ENCODE measurements around the gene MCTP1. TPM values are rescaled to one million over a fixed set of nuclear protein-coding genes. Genes with fewer than 3 reads are reported as not detected.

The MCTP1 gene
- polyA plus RNA-seq, 3 donors = 34.4 to 72.9 (median 55.5) TPM

DNA sequence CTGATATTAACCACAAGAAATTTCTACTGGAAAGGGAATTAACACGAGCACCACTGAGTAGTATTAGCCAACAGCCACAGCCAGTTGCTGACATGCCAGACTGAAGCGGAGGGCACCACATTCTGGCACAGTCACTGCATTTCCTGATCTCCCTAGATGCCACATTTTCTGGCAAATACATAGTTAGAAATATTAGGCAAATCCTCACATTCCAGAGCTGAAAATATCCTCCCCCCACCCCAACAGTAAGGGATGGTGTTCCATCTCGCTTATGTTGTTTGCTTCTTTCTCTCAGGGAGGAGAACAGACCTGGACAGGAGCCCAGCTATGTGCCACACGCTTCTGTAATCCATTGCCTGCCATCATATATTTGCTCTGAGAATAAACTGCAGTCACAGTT, 32.8 kb upstream of the MCTP1 start:
- Histone ChIP-seq H4K20me1 (ENCODE audit: insufficient read depth, low read length) (no peaks in the 10 kb centered on the region), H3K79me2 (ENCODE audit: insufficient read depth, low read length) (no peaks in the 10 kb centered on the region), H3K27ac (ENCODE audit: low read depth in 1 of 2, low read length in 2 of 2) (no peak overlapping the region), H2AFZ (ENCODE audit: insufficient read depth, low read depth, low read length, poor library complexity, severe bottlenecking) (no peak overlapping the region), H3K4me2 (replicated peaks; ENCODE audit: extremely low read depth, low read length, poor library complexity, severe bottlenecking) (no peak overlapping the region), H3K9me3 (replicated peaks in 1 of 2; ENCODE audit: control insufficient read depth in 1 of 2, insufficient read depth in 1 of 2, low read length in 2 of 2) (peaks cover 0 to 7% of the 10 kb centered on the region in 2 donors), H3K4me1 (ENCODE audit: control insufficient read depth in 1 of 2, insufficient read depth in 2 of 2, low read length in 2 of 2) (no peaks in the 10 kb centered on the region), H3K36me3 (replicated peaks in 1 of 2; ENCODE audit: control insufficient read depth in 1 of 2, insufficient read depth in 2 of 2, low read length in 2 of 2) (no peaks in the 10 kb centered on the region), H3K4me3 (replicated peaks in 1 of 3; ENCODE audit: low read depth in 2 of 3, low read length in 3 of 3) (no peak overlapping the region), H3K27me3 (ENCODE audit: control insufficient read depth in 2 of 2, insufficient read depth in 2 of 2, low read length in 2 of 2) (no peaks in the 10 kb centered on the region), H3K9ac (ENCODE audit: insufficient read depth, low read length, poor library complexity, severe bottlenecking) (no peak overlapping the region)
- peaks cover 2% of the 10 kb centered on the region for H3K4me1 Mint-ChIP-seq
- intact Hi-C loops (cut with micrococcal nuclease) = no loop called here
- peaks cover 0 to 7% (median 0%) of the 10 kb centered on the region in 3 donors for H3K27me3 Mint-ChIP-seq (ENCODE audit: low read depth in 3 of 3)
- WGBS (ENCODE audit: insufficient coverage) = 92% methylated on average over 2 of the region's 4 CpGs
- no peaks in the 10 kb centered on the region for H3K36me3 Mint-ChIP-seq
- peaks cover 5 to 13% (median 9%) of the 10 kb centered on the region in 7 donors for H3K9me3 Mint-ChIP-seq
- no peak overlapping the region for H3K27ac Mint-ChIP-seq
- H3K4me3 Mint-ChIP-seq = no peak overlapping the region
- no peak for DNase-seq
- TF ChIP-seq, protein P1, sequence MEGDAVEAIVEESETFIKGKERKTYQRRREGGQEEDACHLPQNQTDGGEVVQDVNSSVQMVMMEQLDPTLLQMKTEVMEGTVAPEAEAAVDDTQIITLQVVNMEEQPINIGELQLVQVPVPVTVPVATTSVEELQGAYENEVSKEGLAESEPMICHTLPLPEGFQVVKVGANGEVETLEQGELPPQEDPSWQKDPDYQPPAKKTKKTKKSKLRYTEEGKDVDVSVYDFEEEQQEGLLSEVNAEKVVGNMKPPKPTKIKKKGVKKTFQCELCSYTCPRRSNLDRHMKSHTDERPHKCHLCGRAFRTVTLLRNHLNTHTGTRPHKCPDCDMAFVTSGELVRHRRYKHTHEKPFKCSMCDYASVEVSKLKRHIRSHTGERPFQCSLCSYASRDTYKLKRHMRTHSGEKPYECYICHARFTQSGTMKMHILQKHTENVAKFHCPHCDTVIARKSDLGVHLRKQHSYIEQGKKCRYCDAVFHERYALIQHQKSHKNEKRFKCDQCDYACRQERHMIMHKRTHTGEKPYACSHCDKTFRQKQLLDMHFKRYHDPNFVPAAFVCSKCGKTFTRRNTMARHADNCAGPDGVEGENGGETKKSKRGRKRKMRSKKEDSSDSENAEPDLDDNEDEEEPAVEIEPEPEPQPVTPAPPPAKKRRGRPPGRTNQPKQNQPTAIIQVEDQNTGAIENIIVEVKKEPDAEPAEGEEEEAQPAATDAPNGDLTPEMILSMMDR (IDR thresholded peaks at IDR 0.05) = no peak

DNA sequence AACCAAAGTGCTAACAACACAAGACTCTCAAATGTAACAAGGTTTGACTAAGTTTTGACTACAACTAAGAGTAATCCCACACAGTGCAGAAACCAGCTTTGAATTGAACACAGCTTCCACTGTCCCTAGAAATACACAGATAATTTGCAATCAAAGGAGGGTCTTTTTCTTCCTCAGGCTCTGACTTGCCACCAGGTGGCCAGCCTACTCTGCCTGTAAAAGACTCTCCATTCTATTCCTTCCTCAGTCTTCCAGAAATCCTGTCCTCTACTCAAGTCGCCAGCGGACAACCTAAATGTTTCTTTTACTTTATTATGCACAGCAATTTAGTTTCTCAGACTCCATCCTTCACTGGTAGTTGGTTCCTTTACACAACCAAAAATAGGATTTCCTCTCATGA, 32.2 kb upstream of the MCTP1 start:
- Histone ChIP-seq H3K4me3 (replicated peaks in 1 of 3; ENCODE audit: low read depth in 2 of 3, low read length in 3 of 3) (no peak overlapping the region), H3K4me2 (replicated peaks; ENCODE audit: extremely low read depth, low read length, poor library complexity, severe bottlenecking) (no peak overlapping the region), H4K20me1 (ENCODE audit: insufficient read depth, low read length) (no peaks in the 10 kb centered on the region), H3K36me3 (replicated peaks in 1 of 2; ENCODE audit: control insufficient read depth in 1 of 2, insufficient read depth in 2 of 2, low read length in 2 of 2) (no peaks in the 10 kb centered on the region), H3K79me2 (ENCODE audit: insufficient read depth, low read length) (no peaks in the 10 kb centered on the region), H3K27me3 (ENCODE audit: control insufficient read depth in 2 of 2, insufficient read depth in 2 of 2, low read length in 2 of 2) (no peaks in the 10 kb centered on the region), H2AFZ (ENCODE audit: insufficient read depth, low read depth, low read length, poor library complexity, severe bottlenecking) (no peak overlapping the region), H3K9ac (ENCODE audit: insufficient read depth, low read length, poor library complexity, severe bottlenecking) (no peak overlapping the region), H3K4me1 (ENCODE audit: control insufficient read depth in 1 of 2, insufficient read depth in 2 of 2, low read length in 2 of 2) (no peaks in the 10 kb centered on the region), H3K27ac (ENCODE audit: low read depth in 1 of 2, low read length in 2 of 2) (no peak overlapping the region), H3K9me3 (replicated peaks in 1 of 2; ENCODE audit: control insufficient read depth in 1 of 2, insufficient read depth in 1 of 2, low read length in 2 of 2) (peaks cover 3 to 7% of the 10 kb centered on the region in 2 donors)
- WGBS (ENCODE audit: insufficient coverage) = 92% methylated on average over 2 of the region's 2 CpGs
- no peak for DNase-seq
- Mint-ChIP-seq H3K4me3 (no peak overlapping the region), H3K27ac (no peak overlapping the region), H3K9me3 (peaks cover 5 to 13% (median 10%) of the 10 kb centered on the region in 7 donors), H3K36me3 (no peaks in the 10 kb centered on the region), H3K4me1 (peaks cover 2% of the 10 kb centered on the region), H3K27me3 (ENCODE audit: low read depth in 3 of 3) (peaks cover 0 to 9% (median 0%) of the 10 kb centered on the region in 3 donors)
- intact Hi-C loops (cut with micrococcal nuclease) = no loop called here
- TF ChIP-seq, protein P1 (IDR thresholded peaks at IDR 0.05) = no peak
